ENCODE results near the gene LSM14A. TPM values are rescaled to one million over a fixed set of nuclear protein-coding genes. Genes with fewer than 3 reads are reported as not detected.

LSM14A gene
- total and polyA plus RNA-seq, 2 of the 8 experiments (the other 6 are each of a cell fraction or from before 2014, with no cell fraction given), result 117 to 195 TPM

DNA sequence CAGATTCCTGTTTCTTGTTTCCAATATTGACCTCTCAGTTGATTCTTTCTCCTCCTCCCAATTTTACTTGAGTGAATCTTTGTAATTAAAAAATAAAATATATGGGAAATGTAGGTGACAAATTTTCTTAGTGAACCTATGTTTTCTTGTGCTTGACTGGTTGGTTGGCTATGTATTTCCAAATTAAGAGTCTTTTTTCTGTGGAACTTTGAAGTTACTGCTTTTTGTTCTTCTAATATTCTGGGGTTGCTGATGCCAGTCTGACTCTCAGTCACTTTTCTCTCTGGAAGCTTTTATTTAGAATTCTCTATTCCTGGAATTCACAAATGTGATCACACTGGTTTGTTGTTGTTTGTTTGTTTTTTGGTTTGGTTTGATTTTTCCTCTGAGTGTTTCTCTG is 9.8 kb downstream of the LSM14A start:
- Histone ChIP-seq H3K9ac (replicated peaks in 1 of 4; ENCODE audit: extremely low read depth in 1 of 4, low read depth in 3 of 4, low read length in 3 of 4) (no peak overlapping the region), H3K4ac (replicated peaks; ENCODE audit: insufficient read length, low read depth, low read length) (no peak overlapping the region), H2BK5ac (ENCODE audit: low read depth, low read length) (no peak overlapping the region), H3K56ac (replicated peaks; ENCODE audit: insufficient read length, low read depth, low read length) (no peak overlapping the region), H4K5ac (ENCODE audit: insufficient read length, low read depth, low read length) (no peak overlapping the region), H4K91ac (replicated peaks; ENCODE audit: insufficient read length, low read length) (no peak overlapping the region), H3K79me2 (ENCODE audit: control insufficient read depth in 1 of 2, insufficient read depth in 2 of 2, low read length in 2 of 2) (peaks cover 41 to 99% of the 10 kb centered on the region in 2 experiments), H3K23me2 (ENCODE audit: low read depth, low read length) (no peaks in the 10 kb centered on the region), H2BK15ac (ENCODE audit: low read length) (no peak overlapping the region), H3K27me3 (replicated peaks in 1 of 4; ENCODE audit: control insufficient read depth in 3 of 4, extremely low read depth in 1 of 4, insufficient read depth in 3 of 4, low read length in 3 of 4) (no peaks in the 10 kb centered on the region), H3K14ac (ENCODE audit: insufficient read length) (no peak overlapping the region), H2BK12ac (ENCODE audit: low read depth, low read length) (no peak overlapping the region), H3K9me3 (ENCODE audit: insufficient read depth in 2 of 2, low read depth in 1 of 2, low read length in 1 of 2) (no peaks in the 10 kb centered on the region), H2BK20ac (ENCODE audit: low read length) (no peak overlapping the region), H3K23ac (ENCODE audit: insufficient read length) (no peak overlapping the region), H3K4me1 (replicated peaks in 1 of 4; ENCODE audit: control insufficient read depth in 3 of 4, insufficient read depth in 4 of 4, low read length in 3 of 4) (peaks cover 0 to 4% (median 1%) of the 10 kb centered on the region in 4 experiments; a peak in 2 of 7 replicates), H3K4me3 (ENCODE audit: extremely low read depth in 1 of 4, insufficient read depth in 2 of 4, low read depth in 3 of 4, low read length in 4 of 4) (no peak overlapping the region), H3K79me1 (ENCODE audit: low read depth, low read length) (no peaks in the 10 kb centered on the region; the same call in 1 of the 2 replicates), H3K27ac (ENCODE audit: low read depth, low read length) (no peak overlapping the region), H4K8ac (ENCODE audit: extremely low read depth, insufficient read depth, low read length) (no peak overlapping the region), H2AK5ac (ENCODE audit: low read depth, low read length) (no peak overlapping the region), H2BK120ac (replicated peaks; ENCODE audit: low read depth, low read length) (no peak overlapping the region), H3K18ac (ENCODE audit: extremely low read depth, low read length) (no peak overlapping the region), H2AFZ (ENCODE audit: low read length) (no peak overlapping the region), H4K20me1 (replicated peaks in 1 of 2; ENCODE audit: control insufficient read depth in 1 of 2, insufficient read depth in 2 of 2, low read length in 2 of 2) (peaks cover 29 to 32% of the 10 kb centered on the region in 2 experiments), H3K36me3 (ENCODE audit: control insufficient read depth in 2 of 4, insufficient read depth in 4 of 4, low read length in 3 of 4) (peaks cover 0 to 4% (median 0%) of the 10 kb centered on the region in 4 experiments; a peak in 1 of 8 replicates), H3K4me2 (ENCODE audit: insufficient read depth in 1 of 2, low read depth in 2 of 2, low read length in 2 of 2) (no peak overlapping the region)
- FAIRE-seq (no peak), DNase-seq (ENCODE audit: low read depth in 1 of 2, low spot score in 2 of 2) (no peak)
- ChIA-PET CTCF (ENCODE audit: partially characterized antibody) (interaction anchor here (2.0 kb wide), 1 partner anchor 8 kb away, joined by 7 read pairs; no protein-coding TSS in a partner anchor), POLR2A (ENCODE audit: partially characterized antibody) (interaction anchor here (5.4 kb wide), 1 partner anchor 9 kb away, joined by 34 read pairs; the partner anchor contains the start of gene LSM14A)
- no peak for TF ChIP-seq TAF1 (IDR thresholded peaks at IDR 0.05; ENCODE audit: low read depth, low read length)
- no peak for TF ChIP-seq SP4 (IDR thresholded peaks at IDR 0.05; ENCODE audit: low read length)
